ENCODE data around the gene SMAD3.
A peak's percentile ranks its signal among the peaks of the same experiment; 100 is the strongest.

SMAD3 gene

DNA sequence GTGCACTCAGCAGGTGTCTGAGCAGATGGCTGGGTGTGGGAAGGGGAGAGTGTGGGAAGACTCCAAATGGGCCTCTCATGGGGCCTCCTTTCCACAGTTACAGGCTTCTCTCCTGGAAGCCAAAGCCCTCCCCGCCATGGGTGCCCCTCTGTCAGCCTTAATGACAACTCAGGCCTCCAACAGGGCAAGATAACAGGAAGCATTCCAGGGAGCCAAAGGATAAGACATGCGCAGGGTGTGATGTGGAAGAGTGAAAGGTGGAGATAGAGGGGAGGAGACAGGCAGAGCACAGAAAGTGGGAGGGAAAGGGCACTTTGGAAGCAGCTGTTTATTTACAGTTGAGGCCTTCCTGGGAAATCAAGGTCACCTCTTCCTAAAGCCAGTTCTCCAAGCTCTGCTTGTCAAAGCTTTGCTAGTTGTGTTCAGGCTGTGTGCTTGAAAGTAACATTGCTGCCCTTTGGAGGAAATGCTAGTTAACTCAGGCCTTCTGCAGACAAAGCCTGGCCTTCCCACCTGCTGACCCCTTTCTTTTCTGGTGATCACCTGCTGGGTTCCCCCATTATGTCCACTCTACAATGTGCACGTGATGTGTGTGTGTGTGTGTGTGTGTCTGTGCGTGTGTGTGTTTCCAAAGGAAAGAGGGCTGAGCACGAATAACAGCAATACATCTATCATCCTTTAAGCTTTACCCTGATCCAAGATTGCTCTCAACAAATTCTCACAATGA lies 35.2 kb upstream of the SMAD3 start:
- H3K9ac ChIP-seq (ENCODE audit: insufficient read length, low read depth), result peak overlapping the region; percentile 27
- H3K4me3 ChIP-seq (ENCODE audit: insufficient read length, low read depth), result no peak overlapping the region
- H3K9me3 ChIP-seq (ENCODE audit: insufficient read depth, low read length), result no peaks in the 10 kb centered on the region
- DNase-seq (ENCODE audit: low read depth, low spot score), result peak; percentile 88
- H3K4me1 ChIP-seq (ENCODE audit: insufficient read depth, insufficient read length), result peaks cover 23% of the 10 kb centered on the region
- TF ChIP-seq ZNF274 (IDR thresholded peaks at IDR 0.05; ENCODE audit: low read depth, low read length) (no peak), YY1 (IDR thresholded peaks at IDR 0.05; ENCODE audit: insufficient read depth, insufficient read length) (no peak), SUZ12 (IDR thresholded peaks at IDR 0.05; ENCODE audit: extremely low read depth, insufficient read depth, insufficient read length) (no peak)
- peaks cover 26% of the 10 kb centered on the region for H3K27me3 ChIP-seq (ENCODE audit: insufficient read depth, insufficient read length)
- H3K36me3 ChIP-seq (ENCODE audit: insufficient read depth, insufficient read length, low read length), result no peaks in the 10 kb centered on the region

DNA sequence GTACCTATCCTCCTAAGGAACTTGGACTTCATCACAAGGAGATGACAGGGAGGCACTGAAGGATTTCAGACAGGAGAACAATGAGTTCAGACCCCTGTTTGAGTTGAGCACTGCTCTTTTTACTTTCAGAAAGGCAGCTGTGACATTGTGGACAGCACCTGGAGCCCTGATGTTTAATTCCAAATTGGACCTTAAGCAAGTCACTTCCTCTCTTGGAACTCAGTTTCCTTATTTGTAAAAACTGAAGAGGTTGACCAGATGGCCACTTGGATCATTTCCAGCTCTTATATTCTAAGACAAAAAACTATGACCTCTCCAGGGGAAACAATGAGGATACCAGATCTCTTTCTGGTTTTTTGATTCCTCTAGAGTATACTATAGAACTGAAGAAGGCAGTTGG lies 34.1 kb upstream of the SMAD3 start:
- Histone ChIP-seq H3K4me3 (ENCODE audit: insufficient read length, low read depth) (no peak overlapping the region), H3K36me3 (ENCODE audit: insufficient read depth, insufficient read length, low read length) (no peaks in the 10 kb centered on the region), H3K27me3 (ENCODE audit: insufficient read depth, insufficient read length) (peaks cover 26% of the 10 kb centered on the region), H3K9ac (ENCODE audit: insufficient read length, low read depth) (no peak overlapping the region), H3K4me1 (ENCODE audit: insufficient read depth, insufficient read length) (peaks cover 23% of the 10 kb centered on the region), H3K9me3 (ENCODE audit: insufficient read depth, low read length) (no peaks in the 10 kb centered on the region)
- DNase-seq (ENCODE audit: low read depth, low spot score), result no peak
- TF ChIP-seq SUZ12 (IDR thresholded peaks at IDR 0.05; ENCODE audit: extremely low read depth, insufficient read depth, insufficient read length) (no peak), YY1 (IDR thresholded peaks at IDR 0.05; ENCODE audit: insufficient read depth, insufficient read length) (no peak), ZNF274 (IDR thresholded peaks at IDR 0.05; ENCODE audit: low read depth, low read length) (no peak)

DNA sequence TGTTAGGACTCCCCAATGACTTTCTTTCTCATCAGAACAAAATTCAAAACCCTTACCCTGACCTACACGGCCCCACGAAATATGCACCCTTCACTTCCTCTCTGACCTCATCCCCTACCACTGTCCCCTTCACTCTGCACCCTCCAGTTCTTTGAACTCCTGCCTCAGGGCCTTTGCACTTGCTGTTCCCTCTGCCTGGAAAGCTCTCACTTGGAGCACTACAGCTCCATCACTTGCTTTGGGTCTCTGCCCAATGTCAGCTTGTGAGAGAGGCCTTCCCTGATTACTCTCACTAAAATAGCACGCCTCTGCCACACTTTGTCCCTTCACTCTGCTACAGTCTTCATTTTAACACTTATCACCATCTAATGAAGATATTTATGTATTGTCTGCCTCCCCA lies 32.8 kb upstream of the SMAD3 start:
- Histone ChIP-seq H3K4me1 (ENCODE audit: insufficient read depth, insufficient read length) (peaks cover 23% of the 10 kb centered on the region), H3K9me3 (ENCODE audit: insufficient read depth, low read length) (no peaks in the 10 kb centered on the region)
- DNase-seq (ENCODE audit: low read depth, low spot score), result no peak

DNA sequence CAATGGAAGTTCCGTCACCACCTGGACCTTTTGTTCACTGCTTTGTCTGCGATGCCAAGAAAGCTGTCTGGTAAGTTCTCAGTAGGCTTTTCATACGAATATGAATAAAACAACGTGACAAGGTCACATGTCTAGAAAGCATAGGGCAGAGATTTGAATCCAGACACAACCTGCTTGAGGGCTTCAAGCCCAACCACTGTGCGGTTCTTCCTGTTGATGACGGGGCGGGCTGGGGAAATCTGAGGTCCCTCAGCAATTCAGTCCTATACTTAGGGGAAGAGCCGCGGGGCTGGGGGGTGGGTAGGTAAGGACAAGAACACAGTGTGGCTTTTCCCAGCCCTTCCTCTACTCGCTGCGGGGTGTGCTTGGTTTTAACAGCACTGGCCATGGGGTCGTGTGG lies 32.4 kb upstream of the SMAD3 start:
- Histone ChIP-seq H3K4me3 (ENCODE audit: insufficient read length, low read depth) (no peak overlapping the region), H3K9me3 (ENCODE audit: insufficient read depth, low read length) (no peaks in the 10 kb centered on the region), H3K4me1 (ENCODE audit: insufficient read depth, insufficient read length) (peaks cover 25% of the 10 kb centered on the region), H3K36me3 (ENCODE audit: insufficient read depth, insufficient read length, low read length) (no peaks in the 10 kb centered on the region), H3K9ac (ENCODE audit: insufficient read length, low read depth) (peak overlapping the region; percentile 70), H3K27me3 (ENCODE audit: insufficient read depth, insufficient read length) (peaks cover 26% of the 10 kb centered on the region)
- TF ChIP-seq ZNF274 (IDR thresholded peaks at IDR 0.05; ENCODE audit: low read depth, low read length) (no peak), YY1 (IDR thresholded peaks at IDR 0.05; ENCODE audit: insufficient read depth, insufficient read length) (no peak), SUZ12 (IDR thresholded peaks at IDR 0.05; ENCODE audit: extremely low read depth, insufficient read depth, insufficient read length) (no peak)
- no peak for DNase-seq (ENCODE audit: low read depth, low spot score)

More for the DNA sequence above, 32.8 kb upstream of the SMAD3 start:
- Histone ChIP-seq H3K9ac (ENCODE audit: insufficient read length, low read depth) (no peak overlapping the region), H3K27me3 (ENCODE audit: insufficient read depth, insufficient read length) (peaks cover 26% of the 10 kb centered on the region), H3K36me3 (ENCODE audit: insufficient read depth, insufficient read length, low read length) (no peaks in the 10 kb centered on the region), H3K4me3 (ENCODE audit: insufficient read length, low read depth) (no peak overlapping the region)
- TF ChIP-seq ZNF274 (IDR thresholded peaks at IDR 0.05; ENCODE audit: low read depth, low read length), result no peak
- no peak for TF ChIP-seq YY1 (IDR thresholded peaks at IDR 0.05; ENCODE audit: insufficient read depth, insufficient read length)
- no peak for TF ChIP-seq SUZ12 (IDR thresholded peaks at IDR 0.05; ENCODE audit: extremely low read depth, insufficient read depth, insufficient read length)

DNA sequence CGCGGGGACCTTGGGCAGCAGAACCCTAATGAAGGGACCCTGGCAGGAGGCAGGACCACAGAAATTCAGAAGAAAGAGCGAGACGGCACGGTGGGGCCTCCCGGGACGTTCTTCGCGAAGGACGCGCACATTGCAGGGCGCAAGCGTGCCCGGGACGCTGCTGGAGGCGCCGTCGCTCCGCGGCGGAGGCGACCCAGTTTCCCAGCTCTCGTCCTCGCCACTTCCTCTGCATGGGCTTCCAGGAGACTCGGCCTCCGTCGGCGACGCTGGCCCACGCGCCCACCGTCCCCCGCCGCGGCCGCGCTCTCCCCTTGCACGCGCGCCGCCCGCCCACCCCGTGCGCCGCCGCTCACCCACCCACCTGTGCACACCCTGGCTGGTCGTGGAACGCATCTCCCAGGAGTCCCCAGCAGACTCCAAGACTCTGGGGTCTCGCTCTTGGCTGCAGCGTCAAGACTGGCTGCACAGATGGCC lies 31.8 kb upstream of the SMAD3 start:
- peaks cover 28% of the 10 kb centered on the region for H3K4me1 ChIP-seq (ENCODE audit: insufficient read depth, insufficient read length)
- H3K9me3 ChIP-seq (ENCODE audit: insufficient read depth, low read length), result no peaks in the 10 kb centered on the region
- H3K27me3 ChIP-seq (ENCODE audit: insufficient read depth, insufficient read length), result peaks cover 26% of the 10 kb centered on the region
- peak overlapping the region; percentile 70 for H3K9ac ChIP-seq (ENCODE audit: insufficient read length, low read depth)
- no peaks in the 10 kb centered on the region for H3K36me3 ChIP-seq (ENCODE audit: insufficient read depth, insufficient read length, low read length)
- peak overlapping the region; percentile 16 for H3K4me3 ChIP-seq (ENCODE audit: insufficient read length, low read depth)
- TF ChIP-seq ZNF274 (IDR thresholded peaks at IDR 0.05; ENCODE audit: low read depth, low read length) (no peak), YY1 (IDR thresholded peaks at IDR 0.05; ENCODE audit: insufficient read depth, insufficient read length) (no peak), SUZ12 (IDR thresholded peaks at IDR 0.05; ENCODE audit: extremely low read depth, insufficient read depth, insufficient read length) (no peak)
- no peak for DNase-seq (ENCODE audit: low read depth, low spot score)

DNA sequence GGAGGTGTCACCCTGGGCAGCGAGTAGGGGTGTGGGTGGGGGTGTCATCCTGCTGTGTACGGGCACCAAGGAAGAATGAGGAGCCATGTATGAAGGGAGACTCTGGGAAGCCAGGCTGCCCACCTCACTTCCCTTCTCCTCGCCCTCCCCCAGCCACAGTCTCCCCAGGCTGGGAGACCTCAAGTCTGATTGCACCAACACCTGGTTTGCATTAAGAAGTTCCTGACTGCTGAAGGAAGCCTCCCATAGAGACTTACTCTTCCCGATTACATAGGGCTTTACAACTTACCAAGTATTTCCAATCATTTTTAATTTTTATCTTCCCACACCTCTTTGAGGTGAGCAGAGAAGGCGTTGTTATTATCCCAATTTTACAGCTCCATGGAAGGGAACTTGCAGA lies 29.5 kb upstream of the SMAD3 start:
- no peak overlapping the region for H3K4me3 ChIP-seq (ENCODE audit: insufficient read length, low read depth)
- H3K27me3 ChIP-seq (ENCODE audit: insufficient read depth, insufficient read length), result peaks cover 26% of the 10 kb centered on the region
- no peaks in the 10 kb centered on the region for H3K9me3 ChIP-seq (ENCODE audit: insufficient read depth, low read length)
- H3K9ac ChIP-seq (ENCODE audit: insufficient read length, low read depth), result no peak overlapping the region
- DNase-seq (ENCODE audit: low read depth, low spot score), result no peak
- no peaks in the 10 kb centered on the region for H3K36me3 ChIP-seq (ENCODE audit: insufficient read depth, insufficient read length, low read length)
- peaks cover 24% of the 10 kb centered on the region for H3K4me1 ChIP-seq (ENCODE audit: insufficient read depth, insufficient read length)
- TF ChIP-seq ZNF274 (IDR thresholded peaks at IDR 0.05; ENCODE audit: low read depth, low read length), result no peak
- no peak for TF ChIP-seq SUZ12 (IDR thresholded peaks at IDR 0.05; ENCODE audit: extremely low read depth, insufficient read depth, insufficient read length)
- no peak for TF ChIP-seq YY1 (IDR thresholded peaks at IDR 0.05; ENCODE audit: insufficient read depth, insufficient read length)

DNA sequence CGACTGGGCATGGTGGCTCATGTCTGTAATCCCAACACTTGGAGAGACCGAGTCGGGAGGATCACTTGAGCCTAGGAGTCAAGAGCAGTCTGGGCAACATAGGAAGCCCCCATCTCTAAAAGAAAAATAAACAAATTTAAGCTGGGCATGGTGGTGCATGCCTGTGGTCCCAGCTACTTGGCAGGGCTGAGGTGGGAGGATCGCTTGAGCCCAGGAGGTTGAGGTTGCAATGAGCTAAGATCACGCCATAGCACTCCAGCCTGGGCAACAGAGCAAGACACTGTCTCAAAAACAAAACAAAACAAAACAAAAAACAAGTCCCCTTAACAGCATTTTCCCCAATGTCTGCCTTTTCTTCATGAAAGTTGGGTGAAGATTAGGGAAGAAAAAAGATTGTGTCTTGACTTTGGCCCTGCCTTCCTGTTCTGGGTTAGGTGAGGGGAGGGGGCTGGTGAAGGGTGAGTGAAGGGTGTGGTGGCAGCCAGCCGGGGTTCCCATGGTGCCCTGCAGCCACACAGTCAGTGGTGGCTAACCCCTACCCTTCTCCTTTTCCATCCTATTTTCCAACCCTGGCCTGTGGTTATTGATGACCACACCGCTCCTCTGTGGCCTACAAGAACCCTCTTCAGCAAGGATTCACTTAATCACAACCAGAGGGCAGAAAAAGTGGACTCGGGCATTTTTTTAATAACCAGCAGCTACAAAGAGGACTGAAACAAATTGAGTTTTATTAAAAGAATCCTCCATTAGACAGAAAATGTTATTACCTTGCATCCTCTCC lies 28.4 kb upstream of the SMAD3 start:
- Histone ChIP-seq H3K9me3 (ENCODE audit: insufficient read depth, low read length) (no peaks in the 10 kb centered on the region), H3K27me3 (ENCODE audit: insufficient read depth, insufficient read length) (peaks cover 26% of the 10 kb centered on the region), H3K4me3 (ENCODE audit: insufficient read length, low read depth) (no peak overlapping the region), H3K4me1 (ENCODE audit: insufficient read depth, insufficient read length) (peaks cover 23% of the 10 kb centered on the region), H3K36me3 (ENCODE audit: insufficient read depth, insufficient read length, low read length) (no peaks in the 10 kb centered on the region), H3K9ac (ENCODE audit: insufficient read length, low read depth) (no peak overlapping the region)
- TF ChIP-seq ZNF274 (IDR thresholded peaks at IDR 0.05; ENCODE audit: low read depth, low read length) (no peak), YY1 (IDR thresholded peaks at IDR 0.05; ENCODE audit: insufficient read depth, insufficient read length) (no peak), SUZ12 (IDR thresholded peaks at IDR 0.05; ENCODE audit: extremely low read depth, insufficient read depth, insufficient read length) (no peak)
- DNase-seq (ENCODE audit: low read depth, low spot score), result no peak
